Heart right ventricle (tissue), 16 donors: ENCODE results near the gene MT3. TPM values are rescaled to one million over a fixed set of nuclear protein-coding genes. Genes with fewer than 3 reads are reported as not detected.

Source experiments
- ATAC-seq, 8 donors: fragments of 200-7000 bp; cut with Tn5 transposase; one replicate each; pipeline ENCODE4 v1.9.1; 2020; ENCODE audit warnings: mild to moderate bottlenecking in 8 of 8, moderate library complexity in 8 of 8, moderate number of reproducible peaks in 1 of 8
- DNase-seq, 2 donors: peaks; one replicate each; pipeline ENCODE4 v3.0.0-alpha.2; 2020
- H3K27ac ChIP-seq, 10 donors: fragments of 200-600 bp; sonication (generic) in 2 of 10; one replicate each; pipeline versions ENCODE4 v1.5.0 to v1.8.0; 2020 to 2022; ENCODE audit warnings: mild to moderate bottlenecking in 3 of 10
- H3K27me3 ChIP-seq, 7 donors: fragments of 200-600 bp; one replicate each; pipeline ENCODE4 v1.8.0; 2021 to 2022; ENCODE audit warnings: mild to moderate bottlenecking in 2 of 7
- H3K36me3 ChIP-seq, 9 donors: fragments of 200-600 bp; sonication (generic) in 1 of 9; one replicate each; pipeline versions ENCODE4 v1.5.0 to v1.8.0; 2020 to 2022; ENCODE audit warnings: mild to moderate bottlenecking in 2 of 9
- H3K4me1 ChIP-seq, 9 donors: fragments of 200-600 bp; sonication (generic) in 1 of 9; one replicate each; pipeline versions ENCODE4 v1.5.0 to v1.8.0; 2020 to 2022; ENCODE audit warnings: mild to moderate bottlenecking in 4 of 9
- H3K4me3 ChIP-seq, 10 donors: fragments of 200-600 bp; sonication (generic) in 2 of 10; one replicate each; pipeline versions ENCODE4 v1.5.0 to v1.8.0; 2020 to 2022; ENCODE audit warnings: mild to moderate bottlenecking in 7 of 10, moderate library complexity in 2 of 10
- H3K9me3 ChIP-seq, 11 donors: fragments of 200-600 bp in 10 of 11; sonication (generic) in 2 of 11; one replicate each; pipeline versions ENCODE4 v1.5.0 to v1.8.0; 2013 to 2022; ENCODE audit warnings: mild to moderate bottlenecking in 2 of 11, control low read depth in 1 of 11, moderate library complexity in 1 of 11
- WGBS, 2 donors: extraction: QIAGEN DNeasy Blood & Tissue Kit; methylation state at CpG; one replicate each; pipeline ENCODE4 v1.1.7; 2013; ENCODE audit warnings: inconsistent platforms in 1 of 2; 5-methylcytosine and 5-hydroxymethylcytosine counted together
- intact Hi-C, 10 donors: fragments of 100-400 bp; cut with DNase I; formaldehyde crosslinking; loops; one replicate each; pipeline versions ENCODE4 v1.11.1 to v1.14.2; 2022
- polyA plus RNA-seq, 2 donors: library from polyadenylated mRNA; stranded (reverse); fragments of 200-250 nt; gene quantifications; one replicate each; pipeline ENCODE4 v1.2.3, GENCODE V29; 2013
- total RNA-seq, 10 donors: library from RNA; stranded (reverse); fragmentation: NEBNext Ultra II Directional in 3 of 10; extraction: Animal tissue kit (Norgen Biotek cat#: 25700) in 3 of 10; gene quantifications; one replicate each; pipeline versions ENCODE4 v1.2.1 to v1.2.4, GENCODE V29; 2021 to 2023
- TF ChIP-seq, protein P1 (sequence below), 9 donors: fragments of 200-600 bp; sonication (generic) in 2 of 9; IDR thresholded peaks; one replicate each; pipeline versions ENCODE4 v1.5.0 to v1.8.0; 2021 to 2022; ENCODE audit warnings: antibody characterized with exemption in 9 of 9, mild to moderate bottlenecking in 5 of 9, moderate library complexity in 1 of 9
- donor health status: Arrhythmogenic right ventricular cardiomyopathy.
- donor health status: ischemic (EF 13 %, LVEDD 7.1; RV severe dilation, severe dysfunction).
- donor health status: healthy with polysubstance abuse.
- donor health status: DM: no; HTN: yes; CAD: no.
- donor health status: DM: no; HTN: no; CAD: no.
- donor health status: ischemic (EF 25% LVEDD 6.9; RV normal size, moderate dysfunction).
- donor health status: ischemic (EF 25% LVEDD 5.7; RV mildly dilated, moderate dysfunction).
- donor health status: healthy.
- donor health status: DM: yes; HTN: yes; CAD: no.
- donor health status: Ischemic cardiomyopathy.
- donor health status: ischemic (EF 35%, LVEDD 5.7; RV mildly dilated, moderate dysfunction).
- donor health status: nonischemic (EF 11% LVEDD 7.7; RV severe dilation, severe dysfunction).
- donor health status: DM: yes; HTN: yes; CAD: no.
- donor health status: PGD.
- donor health status: ischemic (EF 29% LVEDD 5.4; RV normal size, mild dysfunction).
- donor health status: nonischemic (EF 23%, LVEDD 6.1; RV moderate dilation, normal function).

Gene MT3
- total and polyA plus RNA-seq, 12 donors: 1.9 to 29.8 (median 4.4) TPM

DNA sequence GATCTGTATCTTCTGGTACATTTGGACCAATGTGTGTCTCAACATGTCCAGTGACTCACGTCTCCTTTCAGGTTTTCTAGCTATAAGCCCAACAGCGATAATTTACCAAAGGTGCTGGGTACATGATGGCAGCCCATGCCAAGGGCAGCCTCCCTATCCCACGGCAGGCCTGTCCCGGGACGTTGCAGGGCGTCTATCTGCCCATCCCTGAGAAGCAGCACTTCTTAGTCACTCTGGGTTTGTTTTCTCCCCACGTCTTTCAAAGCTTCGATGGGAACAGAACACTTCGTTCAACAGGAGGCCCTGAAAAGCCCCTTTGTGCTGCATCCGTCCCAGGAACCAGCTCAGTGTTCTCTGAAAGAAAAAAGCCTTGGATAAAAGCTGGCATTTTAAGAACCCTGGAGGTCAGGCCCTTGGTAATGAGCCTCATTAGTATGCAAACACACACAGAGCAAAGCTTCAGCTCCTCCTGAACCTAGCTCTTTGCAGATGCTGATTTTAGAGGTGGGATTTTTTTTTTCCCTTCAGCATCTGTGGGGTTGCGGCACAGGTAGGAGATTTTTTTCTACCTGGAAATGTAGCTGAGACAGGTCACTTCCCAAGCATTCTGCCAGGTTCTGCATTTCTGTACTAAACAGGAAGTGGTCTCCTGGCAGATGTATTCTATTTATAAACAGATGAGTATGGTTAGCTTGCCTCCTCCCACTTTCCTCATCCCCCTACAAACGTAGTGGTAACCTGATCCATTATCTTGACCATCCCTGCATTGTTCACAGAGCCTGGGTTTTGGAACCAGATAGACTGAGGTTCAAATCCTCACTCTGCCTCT, 42.0 kb upstream of the MT3 start:
- Histone ChIP-seq H3K4me1 (peaks cover 0 to 16% (median 8%) of the 10 kb centered on the region in 9 donors), H3K9me3 (no peaks in the 10 kb centered on the region), H3K36me3 (no peaks in the 10 kb centered on the region), H3K4me3 (no peak overlapping the region), H3K27me3 (no peaks in the 10 kb centered on the region), H3K27ac (no peak overlapping the region)
- TF ChIP-seq, protein P1, sequence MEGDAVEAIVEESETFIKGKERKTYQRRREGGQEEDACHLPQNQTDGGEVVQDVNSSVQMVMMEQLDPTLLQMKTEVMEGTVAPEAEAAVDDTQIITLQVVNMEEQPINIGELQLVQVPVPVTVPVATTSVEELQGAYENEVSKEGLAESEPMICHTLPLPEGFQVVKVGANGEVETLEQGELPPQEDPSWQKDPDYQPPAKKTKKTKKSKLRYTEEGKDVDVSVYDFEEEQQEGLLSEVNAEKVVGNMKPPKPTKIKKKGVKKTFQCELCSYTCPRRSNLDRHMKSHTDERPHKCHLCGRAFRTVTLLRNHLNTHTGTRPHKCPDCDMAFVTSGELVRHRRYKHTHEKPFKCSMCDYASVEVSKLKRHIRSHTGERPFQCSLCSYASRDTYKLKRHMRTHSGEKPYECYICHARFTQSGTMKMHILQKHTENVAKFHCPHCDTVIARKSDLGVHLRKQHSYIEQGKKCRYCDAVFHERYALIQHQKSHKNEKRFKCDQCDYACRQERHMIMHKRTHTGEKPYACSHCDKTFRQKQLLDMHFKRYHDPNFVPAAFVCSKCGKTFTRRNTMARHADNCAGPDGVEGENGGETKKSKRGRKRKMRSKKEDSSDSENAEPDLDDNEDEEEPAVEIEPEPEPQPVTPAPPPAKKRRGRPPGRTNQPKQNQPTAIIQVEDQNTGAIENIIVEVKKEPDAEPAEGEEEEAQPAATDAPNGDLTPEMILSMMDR (IDR thresholded peaks at IDR 0.05): no peak
- intact Hi-C loops: no loop called here
- 33 to 40% methylated on average over 12 of the region's 12 CpGs for WGBS, 2 donors
- no peak for DNase-seq
- no peak for ATAC-seq

DNA sequence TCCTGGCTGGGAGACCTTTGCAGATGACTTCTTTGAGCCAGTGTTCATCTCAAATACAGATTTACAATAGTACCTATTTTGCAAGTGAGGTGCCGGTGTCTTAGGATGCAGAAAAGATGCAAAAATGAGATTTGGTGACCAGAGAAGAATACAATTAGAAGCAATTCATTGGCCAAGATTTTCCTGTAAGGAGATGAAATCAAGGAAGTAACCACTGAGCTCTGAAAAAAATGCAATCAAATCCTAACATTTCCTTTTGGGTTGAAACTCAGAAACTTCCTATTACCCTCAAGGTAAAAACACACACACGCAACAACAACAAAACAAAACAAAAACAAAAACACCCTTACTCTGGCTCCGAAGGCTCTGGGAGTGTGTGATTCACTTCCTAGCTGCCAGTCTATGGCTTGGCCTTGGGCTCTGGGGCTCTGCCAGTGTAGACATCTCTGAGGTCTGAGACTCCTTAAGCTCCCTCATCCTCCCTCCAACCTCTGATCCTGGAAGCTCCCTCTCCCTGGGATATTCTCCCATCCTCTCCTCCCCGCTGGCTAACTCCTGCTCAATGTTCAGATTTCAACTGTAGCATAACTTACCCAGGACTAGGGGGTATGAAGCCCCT, 41.3 kb upstream of the MT3 start:
- TF ChIP-seq, protein P1 (IDR thresholded peaks at IDR 0.05): no peak
- Histone ChIP-seq H3K27ac (no peak overlapping the region), H3K4me1 (peaks cover 0 to 16% (median 11%) of the 10 kb centered on the region in 9 donors), H3K27me3 (no peaks in the 10 kb centered on the region), H3K4me3 (no peak overlapping the region), H3K36me3 (no peaks in the 10 kb centered on the region), H3K9me3 (no peaks in the 10 kb centered on the region)
- WGBS, 2 donors: 71 to 82% methylated on average over 4 of the region's 4 CpGs
- no peak for DNase-seq
- no peak for ATAC-seq
- intact Hi-C loops: no loop called here

DNA sequence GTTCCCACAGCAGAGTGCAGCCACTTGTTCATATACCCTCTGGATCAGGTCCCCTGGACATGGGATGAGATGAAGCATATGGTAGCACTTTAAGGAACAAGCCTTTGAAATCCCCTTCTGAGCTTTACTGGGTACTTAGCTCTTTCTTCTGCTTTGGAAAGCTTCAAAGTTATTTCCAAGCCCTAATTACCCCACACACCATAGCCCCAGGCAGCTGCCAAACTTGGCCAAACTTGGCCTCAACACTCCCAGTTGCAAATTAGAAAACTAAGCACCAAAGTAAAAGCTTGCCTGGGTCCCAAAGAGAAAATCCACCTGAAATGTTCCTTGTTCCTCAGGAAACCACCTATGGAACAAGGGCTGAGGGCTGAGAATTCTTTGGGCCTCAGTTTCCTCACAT, 40.2 kb upstream of the MT3 start:
- H3K36me3 ChIP-seq: no peaks in the 10 kb centered on the region
- H3K27me3 ChIP-seq: peaks cover 0 to 4% (median 0%) of the 10 kb centered on the region in 7 donors
- intact Hi-C loops: no loop called here
- ATAC-seq (no peak), DNase-seq (no peak)
- H3K27ac ChIP-seq: no peak overlapping the region
- H3K9me3 ChIP-seq: no peaks in the 10 kb centered on the region
- H3K4me3 ChIP-seq: no peak overlapping the region
- peaks cover 0 to 16% (median 11%) of the 10 kb centered on the region in 9 donors for H3K4me1 ChIP-seq
- TF ChIP-seq, protein P1 (IDR thresholded peaks at IDR 0.05): no peak

DNA sequence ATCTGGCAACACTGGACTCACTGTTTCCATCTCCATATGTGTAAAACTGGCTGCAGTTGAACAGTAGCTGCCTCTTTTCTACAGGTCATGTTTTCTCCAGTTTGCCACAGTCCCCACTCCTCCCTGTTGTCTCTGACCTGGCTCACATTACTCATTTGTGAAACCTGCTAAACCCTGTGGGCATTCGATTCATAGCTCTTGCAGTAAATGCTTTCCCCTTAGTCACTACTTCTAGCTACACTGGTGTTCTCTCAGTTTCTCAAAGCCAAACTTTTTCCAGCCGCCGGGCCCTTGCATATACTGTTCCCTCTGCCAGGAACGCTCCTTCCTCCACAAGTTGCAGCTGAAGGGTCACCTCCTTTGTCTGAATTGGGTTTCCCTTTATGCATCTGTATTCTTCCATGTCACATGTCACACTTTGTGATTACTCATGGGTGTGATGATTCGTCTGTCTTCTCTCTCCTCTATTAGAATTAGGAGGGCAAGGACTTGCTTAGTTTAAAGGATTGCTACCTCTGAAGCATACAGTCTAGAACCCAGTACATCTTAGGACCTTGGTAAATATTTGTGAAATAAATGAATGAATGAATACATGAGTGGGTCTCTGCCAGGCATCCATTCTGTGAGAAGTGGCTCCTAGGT, 39.5 kb upstream of the MT3 start:
- Histone ChIP-seq H3K27ac (no peak overlapping the region), H3K4me3 (no peak overlapping the region), H3K36me3 (no peaks in the 10 kb centered on the region), H3K27me3 (peaks cover 0 to 4% (median 0%) of the 10 kb centered on the region in 7 donors), H3K4me1 (peaks cover 0 to 16% (median 11%) of the 10 kb centered on the region in 9 donors), H3K9me3 (no peaks in the 10 kb centered on the region)
- ATAC-seq (no peak), DNase-seq (no peak)
- TF ChIP-seq, protein P1 (IDR thresholded peaks at IDR 0.05): no peak
- intact Hi-C loops: no loop called here
- WGBS, 2 donors: 89 to 92% methylated on average over 5 of the region's 5 CpGs
